Measurements from ENCODE around the gene MRGPRD.

DNA sequence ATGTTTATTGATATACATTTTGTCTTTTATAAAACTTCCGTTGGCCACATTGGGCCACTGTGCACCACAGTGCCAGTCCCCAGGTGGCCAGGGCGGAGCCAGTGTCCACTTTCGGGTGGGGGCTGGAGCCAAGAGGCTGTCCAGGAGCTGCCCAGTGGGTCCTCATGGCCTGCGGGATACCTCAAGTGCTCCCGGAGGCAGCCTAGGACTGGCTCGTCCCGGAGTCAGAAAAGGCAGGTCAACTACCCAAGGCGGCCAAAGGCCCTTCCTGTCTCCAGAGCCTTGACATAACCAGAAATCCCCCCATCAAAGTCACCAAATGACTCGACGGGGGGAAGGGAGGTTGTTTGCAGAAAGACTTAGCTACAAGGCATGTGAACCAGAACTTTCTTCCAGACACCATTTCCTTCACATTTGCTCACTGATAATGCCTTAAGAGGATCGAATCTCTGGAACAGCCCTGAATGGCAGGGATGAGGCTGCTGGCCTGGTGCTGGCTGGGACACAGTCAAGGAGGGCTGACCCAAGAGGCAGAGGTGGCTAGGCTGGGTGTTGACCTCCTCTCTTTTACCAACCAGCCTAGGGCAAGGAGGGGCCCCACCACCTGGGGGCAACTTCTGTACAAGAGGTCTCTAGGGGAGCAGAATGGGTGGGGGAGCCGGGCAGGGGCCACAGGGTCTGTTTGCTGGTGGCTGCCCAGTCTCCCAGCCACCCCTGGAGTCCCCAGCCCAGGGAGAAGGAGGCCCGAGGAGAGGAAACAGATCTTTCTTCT, 23.8 kb upstream of the MRGPRD start:
- TF ChIP-seq, protein P1, sequence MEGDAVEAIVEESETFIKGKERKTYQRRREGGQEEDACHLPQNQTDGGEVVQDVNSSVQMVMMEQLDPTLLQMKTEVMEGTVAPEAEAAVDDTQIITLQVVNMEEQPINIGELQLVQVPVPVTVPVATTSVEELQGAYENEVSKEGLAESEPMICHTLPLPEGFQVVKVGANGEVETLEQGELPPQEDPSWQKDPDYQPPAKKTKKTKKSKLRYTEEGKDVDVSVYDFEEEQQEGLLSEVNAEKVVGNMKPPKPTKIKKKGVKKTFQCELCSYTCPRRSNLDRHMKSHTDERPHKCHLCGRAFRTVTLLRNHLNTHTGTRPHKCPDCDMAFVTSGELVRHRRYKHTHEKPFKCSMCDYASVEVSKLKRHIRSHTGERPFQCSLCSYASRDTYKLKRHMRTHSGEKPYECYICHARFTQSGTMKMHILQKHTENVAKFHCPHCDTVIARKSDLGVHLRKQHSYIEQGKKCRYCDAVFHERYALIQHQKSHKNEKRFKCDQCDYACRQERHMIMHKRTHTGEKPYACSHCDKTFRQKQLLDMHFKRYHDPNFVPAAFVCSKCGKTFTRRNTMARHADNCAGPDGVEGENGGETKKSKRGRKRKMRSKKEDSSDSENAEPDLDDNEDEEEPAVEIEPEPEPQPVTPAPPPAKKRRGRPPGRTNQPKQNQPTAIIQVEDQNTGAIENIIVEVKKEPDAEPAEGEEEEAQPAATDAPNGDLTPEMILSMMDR (IDR thresholded peaks at IDR 0.05 in 2 of 3, conservative IDR thresholded peaks at IDR 0.05 in 1 of 3; ENCODE audit: borderline replicate concordance in 1 of 3, insufficient read depth in 1 of 3, low read depth in 2 of 3, low read length in 2 of 3): no peak
- TF ChIP-seq POLR2A (IDR thresholded peaks at IDR 0.05; ENCODE audit: borderline replicate concordance, extremely low read depth, insufficient read depth, insufficient read length) (no peak), SRF (IDR thresholded peaks at IDR 0.05; ENCODE audit: low read depth) (no peak), FOSL1 (IDR thresholded peaks at IDR 0.05; ENCODE audit: low read depth) (no peak), YY1 (IDR thresholded peaks at IDR 0.05; ENCODE audit: extremely low read depth, insufficient replicate concordance, low read depth, low read length) (no peak), RAD21 (IDR thresholded peaks at IDR 0.05; ENCODE audit: low read depth) (no peak)
- TF ChIP-seq, protein P2, sequence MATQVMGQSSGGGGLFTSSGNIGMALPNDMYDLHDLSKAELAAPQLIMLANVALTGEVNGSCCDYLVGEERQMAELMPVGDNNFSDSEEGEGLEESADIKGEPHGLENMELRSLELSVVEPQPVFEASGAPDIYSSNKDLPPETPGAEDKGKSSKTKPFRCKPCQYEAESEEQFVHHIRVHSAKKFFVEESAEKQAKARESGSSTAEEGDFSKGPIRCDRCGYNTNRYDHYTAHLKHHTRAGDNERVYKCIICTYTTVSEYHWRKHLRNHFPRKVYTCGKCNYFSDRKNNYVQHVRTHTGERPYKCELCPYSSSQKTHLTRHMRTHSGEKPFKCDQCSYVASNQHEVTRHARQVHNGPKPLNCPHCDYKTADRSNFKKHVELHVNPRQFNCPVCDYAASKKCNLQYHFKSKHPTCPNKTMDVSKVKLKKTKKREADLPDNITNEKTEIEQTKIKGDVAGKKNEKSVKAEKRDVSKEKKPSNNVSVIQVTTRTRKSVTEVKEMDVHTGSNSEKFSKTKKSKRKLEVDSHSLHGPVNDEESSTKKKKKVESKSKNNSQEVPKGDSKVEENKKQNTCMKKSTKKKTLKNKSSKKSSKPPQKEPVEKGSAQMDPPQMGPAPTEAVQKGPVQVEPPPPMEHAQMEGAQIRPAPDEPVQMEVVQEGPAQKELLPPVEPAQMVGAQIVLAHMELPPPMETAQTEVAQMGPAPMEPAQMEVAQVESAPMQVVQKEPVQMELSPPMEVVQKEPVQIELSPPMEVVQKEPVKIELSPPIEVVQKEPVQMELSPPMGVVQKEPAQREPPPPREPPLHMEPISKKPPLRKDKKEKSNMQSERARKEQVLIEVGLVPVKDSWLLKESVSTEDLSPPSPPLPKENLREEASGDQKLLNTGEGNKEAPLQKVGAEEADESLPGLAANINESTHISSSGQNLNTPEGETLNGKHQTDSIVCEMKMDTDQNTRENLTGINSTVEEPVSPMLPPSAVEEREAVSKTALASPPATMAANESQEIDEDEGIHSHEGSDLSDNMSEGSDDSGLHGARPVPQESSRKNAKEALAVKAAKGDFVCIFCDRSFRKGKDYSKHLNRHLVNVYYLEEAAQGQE (IDR thresholded peaks at IDR 0.05; ENCODE audit: low read depth): no peak
- TF ChIP-seq, protein P3, sequence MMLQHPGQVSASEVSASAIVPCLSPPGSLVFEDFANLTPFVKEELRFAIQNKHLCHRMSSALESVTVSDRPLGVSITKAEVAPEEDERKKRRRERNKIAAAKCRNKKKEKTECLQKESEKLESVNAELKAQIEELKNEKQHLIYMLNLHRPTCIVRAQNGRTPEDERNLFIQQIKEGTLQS (IDR thresholded peaks at IDR 0.05): no peak

All from HCT116 (cell line).